Endothelial cell of umbilical vein (primary cell): ENCODE results near the gene ERGIC1. TPM values are rescaled to one million over a fixed set of nuclear protein-coding genes. Genes with fewer than 3 reads are reported as not detected.

Source experiments
- BruUV-seq: library from RNA; stranded (reverse); fragments of 400-500 nt; replicated peaks from 2 replicates; lab custom pipeline; 2021; lab: Mats Ljungman, UMichigan
- CTCF ChIA-PET: fragments of 300-600, 350-600 bp; sonication (Branson Sonifier 250); formaldehyde crosslinking; loops from one replicate; lab custom pipeline; 2021; ENCODE audit warnings: antibody characterized with exemption, inconsistent platforms; lab: Charles Lee
- POLR2A ChIA-PET: fragments of 300-600, 350-600 bp; sonication (Branson Sonifier 250); formaldehyde crosslinking; loops from one replicate; lab custom pipeline; 2021; ENCODE audit warnings: antibody characterized with exemption, inconsistent platforms; lab: Charles Lee
- DNase-seq: peaks from one replicate; pipeline ENCODE4 v3.0.0-alpha.2; 2011; ENCODE audit warnings: low read depth, low spot score
- FAIRE-seq: peaks from 2 replicates; lab custom pipeline; 2011; peaks lifted over from hg19 to GRCh38; lab: Jason Lieb, UNC
- H2AFZ ChIP-seq: 2 replicates; pipeline ENCODE4 v1.6.0; 2012; ENCODE audit warnings: low read depth, low read length, control low read depth, inconsistent platforms
- H3K27ac ChIP-seq: 2 replicates; pipeline ENCODE4 v1.5.1; 2011; ENCODE audit warnings: low read depth, mild to moderate bottlenecking, control low read depth, low read length, moderate library complexity; ENCODE audit not compliant: insufficient read depth
- H3K27me3 ChIP-seq, 2 experiments: 2 replicates each; pipeline versions ENCODE4 v1.6.0 to v1.6.1; 2011; ENCODE audit warnings: low read length in 2 of 2, mixed read lengths in 1 of 2; ENCODE audit not compliant: control insufficient read depth in 2 of 2, insufficient read depth in 2 of 2
- H3K36me3 ChIP-seq, 2 experiments: 2 replicates in 1 of 2; 3 replicates in 1 of 2; pipeline ENCODE4 v1.5.1; 2011; ENCODE audit warnings: low read length in 2 of 2, mild to moderate bottlenecking in 1 of 2, moderate library complexity in 1 of 2; ENCODE audit not compliant: control insufficient read depth in 2 of 2, insufficient read depth in 2 of 2; ENCODE audit errors: extremely low read depth in 1 of 2
- H3K4me1 ChIP-seq: 3 replicates; pipeline ENCODE4 v1.5.1; 2011; ENCODE audit warnings: mild to moderate bottlenecking, low read length; ENCODE audit not compliant: control insufficient read depth, insufficient read depth; ENCODE audit errors: extremely low read depth
- H3K4me2 ChIP-seq: 2 replicates; pipeline ENCODE4 v1.6.1; 2011; ENCODE audit warnings: low read length, control low read depth, mixed read lengths; ENCODE audit not compliant: insufficient read depth
- H3K4me3 ChIP-seq, 3 experiments: fragments of 200-600 bp in 1 of 3; sonication (generic), shearing (Covaris generic) in 1 of 3; replicated peaks in 1 of 3; 2 replicates each; pipeline ENCODE4 v1.5.1; 2011 to 2016; ENCODE audit warnings: control low read depth in 3 of 3, low read length in 3 of 3, mild to moderate bottlenecking in 2 of 3, inconsistent platforms in 1 of 3, low read depth in 1 of 3, moderate library complexity in 1 of 3; ENCODE audit not compliant: insufficient read depth in 1 of 3
- H3K79me2 ChIP-seq: 2 replicates; pipeline ENCODE4 v1.6.0; 2012; ENCODE audit warnings: low read length, inconsistent platforms; ENCODE audit not compliant: control insufficient read depth, insufficient read depth
- H3K9ac ChIP-seq: replicated peaks from 2 replicates; pipeline ENCODE3; 2011; ENCODE audit warnings: low read length, control low read depth; ENCODE audit not compliant: insufficient read depth; ENCODE audit errors: extremely low read depth
- H3K9me1 ChIP-seq: replicated peaks from 3 replicates; pipeline ENCODE4 v1.6.0; 2011; ENCODE audit warnings: mild to moderate bottlenecking, low read length; ENCODE audit not compliant: control insufficient read depth, insufficient read depth; ENCODE audit errors: extremely low read depth
- H3K9me3 ChIP-seq: replicated peaks from 2 replicates; pipeline ENCODE4 v1.5.1; 2012; ENCODE audit warnings: low read length, inconsistent platforms; ENCODE audit not compliant: control insufficient read depth, insufficient read depth
- H4K20me1 ChIP-seq: replicated peaks from 2 replicates; pipeline ENCODE3; 2011; ENCODE audit warnings: mild to moderate bottlenecking, low read length; ENCODE audit not compliant: control insufficient read depth, insufficient read depth; ENCODE audit errors: extremely low read depth
- FOS ChIP-seq: IDR thresholded peaks from 2 replicates; pipeline ENCODE4 v1.6.1; 2011; ENCODE audit warnings: mild to moderate bottlenecking, low read length, moderate library complexity, borderline replicate concordance; ENCODE audit not compliant: insufficient read depth
- GATA2 ChIP-seq: IDR thresholded peaks from 2 replicates; pipeline ENCODE4 v1.7.0; 2011; ENCODE audit warnings: low read depth, mild to moderate bottlenecking, moderate library complexity, mixed read lengths, low read length; ENCODE audit not compliant: insufficient read length, insufficient read depth
- JUN ChIP-seq: IDR thresholded peaks from 2 replicates; pipeline ENCODE4 v1.6.1; 2011; ENCODE audit warnings: borderline replicate concordance, low read depth; ENCODE audit not compliant: insufficient read length, insufficient read depth
- POLR2A ChIP-seq: IDR thresholded peaks from 2 replicates; pipeline ENCODE4 v1.6.1; 2012; ENCODE audit warnings: low read depth, mild to moderate bottlenecking, control low read depth, low read length
- POLR2AphosphoS5 ChIP-seq: IDR thresholded peaks from 2 replicates; pipeline ENCODE4 v1.6.1; 2012; ENCODE audit warnings: low read depth, mild to moderate bottlenecking, control low read depth, low read length, moderate library complexity; ENCODE audit not compliant: insufficient read depth
- dilution Hi-C: fragments of 300-500 bp; cut with MboI; formaldehyde crosslinking; loops from one replicate; pipeline ENCODE4 v1.15.0; 2019; ENCODE audit warnings: low sequenced_read_pairs; ENCODE audit not compliant: extremely low pct_ligation_motif_present
- intact Hi-C: fragments of 100-400 bp; cut with micrococcal nuclease; formaldehyde crosslinking; loops from one replicate; pipeline ENCODE4 v1.10.0; 2022
- polyA plus RNA-seq, 4 experiments: library from polyadenylated mRNA; depleted of rRNA in 3 of 4; stranded (reverse) in 3 of 4; unstranded in 1 of 4; fragments of >200 nt; gene quantifications; 2 replicates each; pipeline versions ENCODE4 v1.2.1 to v1.2.3, GENCODE V29; 2011 to 2012; ENCODE audit warnings: missing spikeins in 1 of 4
- total RNA-seq: library from RNA; stranded (reverse); gene quantifications from 2 replicates; pipeline ENCODE4 v1.2.3, GENCODE V29; 2021
- TF ChIP-seq, protein P1 (sequence below): IDR thresholded peaks from 2 replicates; pipeline ENCODE4 v1.6.1; 2011; ENCODE audit not compliant: insufficient read depth, insufficient read length

ERGIC1 gene
- total and polyA plus RNA-seq, 2 donors (not counting 3 experiments of a cell fraction or from before 2014, with no cell fraction given): 105 to 109 TPM

DNA sequence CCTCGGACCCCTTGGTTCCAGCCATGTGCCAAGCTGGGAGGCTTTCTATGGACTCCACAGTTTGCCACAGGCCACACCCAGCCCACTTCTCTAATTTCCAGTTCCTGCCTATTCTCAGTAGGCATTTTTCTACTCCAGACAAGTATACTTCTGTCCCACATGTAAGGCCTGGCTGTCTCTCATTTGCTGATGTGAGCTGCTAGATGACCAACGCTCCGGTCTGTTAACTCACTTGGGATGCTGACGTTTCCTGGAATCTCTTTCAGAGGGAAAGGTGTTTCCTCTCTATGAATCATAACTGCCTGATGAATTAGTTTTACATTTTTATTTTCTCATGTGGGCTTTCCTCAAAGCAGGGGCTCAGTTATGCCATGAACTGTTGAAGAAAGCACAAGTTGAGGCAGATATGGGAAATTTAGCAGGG is 36.3 kb downstream of the ERGIC1 start:
- intact Hi-C loops (loop anchor here (1.0 to 2.0 kb wide), 12 partner anchors 9 to 154 kb away; partner anchors contain the start of gene ERGIC1), dilution Hi-C loops (no loop called here)
- no peak overlapping the region for H3K4me3 ChIP-seq
- H3K9ac ChIP-seq: peak overlapping the region; percentile 77
- H3K36me3 ChIP-seq: no peaks in the 10 kb centered on the region
- H3K79me2 ChIP-seq: peaks cover 12% of the 10 kb centered on the region
- peak; percentile 97 for DNase-seq
- POLR2A ChIA-PET: interaction anchor here (1.0 to 4.8 kb wide), 4 partner anchors 11 to 100 kb away, joined by 3 to 40 read pairs (median 14); partner anchors contain the start of gene DUSP1
- H3K9me3 ChIP-seq: no peaks in the 10 kb centered on the region
- H3K4me1 ChIP-seq: peaks cover 62% of the 10 kb centered on the region
- TF ChIP-seq POLR2AphosphoS5 (peak; percentile 84), JUN (peak; percentile 95), GATA2 (no peak), FOS (peak; percentile 94), POLR2A (no peak)
- TF ChIP-seq, protein P1, sequence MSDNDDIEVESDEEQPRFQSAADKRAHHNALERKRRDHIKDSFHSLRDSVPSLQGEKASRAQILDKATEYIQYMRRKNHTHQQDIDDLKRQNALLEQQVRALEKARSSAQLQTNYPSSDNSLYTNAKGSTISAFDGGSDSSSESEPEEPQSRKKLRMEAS: no peak
- no peak overlapping the region for H2AFZ ChIP-seq
- CTCF ChIA-PET: interaction anchor here (0.6 to 6.3 kb wide), 19 partner anchors 9 to 163 kb away, joined by 3 to 85 read pairs (median 4); partner anchors contain the start of gene DUSP1
- H3K27ac ChIP-seq: peak overlapping the region; percentile 94
- BruUV-seq: no TSS peak
- no peaks in the 10 kb centered on the region for H3K27me3 ChIP-seq
- peak; percentile 99 for FAIRE-seq
- no peaks in the 10 kb centered on the region for H4K20me1 ChIP-seq
- peak overlapping the region; percentile 35 for H3K4me2 ChIP-seq
- H3K9me1 ChIP-seq: no peaks in the 10 kb centered on the region
